C4-2B (cell line): ENCODE results near the gene CABP4.

Experiments
- ZFX ChIP-seq: fragments of 450-650 bp; IDR thresholded peaks from 2 replicates; pipeline ENCODE4 v1.6.1; 2017
- TF ChIP-seq, protein P1 (sequence below): fragments of 450-650 bp; conservative IDR thresholded peaks from 2 replicates; pipeline ENCODE4 v1.5.1; 2017; ENCODE audit warnings: mild to moderate bottlenecking

DNA sequence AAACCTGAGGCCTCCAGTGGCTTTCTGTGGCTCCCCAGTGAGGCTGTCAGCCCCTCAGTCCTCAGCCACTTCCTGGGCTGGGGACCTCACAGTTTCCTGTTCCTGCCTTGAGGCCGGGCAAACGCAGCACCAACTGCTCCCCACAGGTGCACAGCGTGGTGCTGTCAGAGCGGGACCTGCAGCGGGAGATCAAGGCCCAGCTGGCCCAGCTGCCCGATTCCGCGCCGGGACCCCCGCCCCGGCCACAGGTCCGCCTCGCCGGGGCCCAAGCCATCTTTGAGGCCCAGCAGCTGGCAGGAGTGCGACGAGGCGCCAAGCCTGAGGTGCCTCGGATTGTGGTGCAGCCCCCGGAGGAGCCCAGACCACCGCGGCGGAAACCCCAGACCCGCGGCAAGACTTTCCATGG, 45.9 kb upstream of the CABP4 start:
- TF ChIP-seq, protein P1, sequence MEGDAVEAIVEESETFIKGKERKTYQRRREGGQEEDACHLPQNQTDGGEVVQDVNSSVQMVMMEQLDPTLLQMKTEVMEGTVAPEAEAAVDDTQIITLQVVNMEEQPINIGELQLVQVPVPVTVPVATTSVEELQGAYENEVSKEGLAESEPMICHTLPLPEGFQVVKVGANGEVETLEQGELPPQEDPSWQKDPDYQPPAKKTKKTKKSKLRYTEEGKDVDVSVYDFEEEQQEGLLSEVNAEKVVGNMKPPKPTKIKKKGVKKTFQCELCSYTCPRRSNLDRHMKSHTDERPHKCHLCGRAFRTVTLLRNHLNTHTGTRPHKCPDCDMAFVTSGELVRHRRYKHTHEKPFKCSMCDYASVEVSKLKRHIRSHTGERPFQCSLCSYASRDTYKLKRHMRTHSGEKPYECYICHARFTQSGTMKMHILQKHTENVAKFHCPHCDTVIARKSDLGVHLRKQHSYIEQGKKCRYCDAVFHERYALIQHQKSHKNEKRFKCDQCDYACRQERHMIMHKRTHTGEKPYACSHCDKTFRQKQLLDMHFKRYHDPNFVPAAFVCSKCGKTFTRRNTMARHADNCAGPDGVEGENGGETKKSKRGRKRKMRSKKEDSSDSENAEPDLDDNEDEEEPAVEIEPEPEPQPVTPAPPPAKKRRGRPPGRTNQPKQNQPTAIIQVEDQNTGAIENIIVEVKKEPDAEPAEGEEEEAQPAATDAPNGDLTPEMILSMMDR = no peak
- no peak for TF ChIP-seq ZFX
